HepG2 (cell line): Measurements from ENCODE around the gene MYL11. TPM values are rescaled to one million over a fixed set of nuclear protein-coding genes. Genes with fewer than 3 reads are reported as not detected.

ENCODE experiments used
- BCL6 ChIP-seq: IDR thresholded peaks from 2 replicates; pipeline ENCODE4 v1.6.1; 2016; ENCODE audit warnings: missing genetic modification reagents, missing compliant biosample characterization
- CSRNP2 ChIP-seq: sonication (generic); formaldehyde crosslinking; conservative IDR thresholded peaks from 2 replicates; pipeline ENCODE4 v1.8.0; 2022; ENCODE audit warnings: low read depth, missing genetic modification reagents
- EP300 ChIP-seq, 3 experiments: sonication (generic) in 1 of 3; formaldehyde crosslinking in 1 of 3; IDR thresholded peaks; 2 replicates each; pipeline versions ENCODE4 v1.5.1 to v1.6.1; 2011 to 2020; ENCODE audit warnings: low read depth in 2 of 3, low read length in 2 of 3, borderline replicate concordance in 1 of 3, improper control_type of control experiment in 1 of 3, mild to moderate bottlenecking in 1 of 3, missing genetic modification reagents in 1 of 3, moderate library complexity in 1 of 3
- HES4 ChIP-seq: sonication (generic); formaldehyde crosslinking; IDR thresholded peaks from 2 replicates; pipeline ENCODE4 v1.9.0; 2021; ENCODE audit warnings: mild to moderate bottlenecking, missing genetic modification reagents, borderline replicate concordance
- KDM5B ChIP-seq: sonication (generic); formaldehyde crosslinking; IDR thresholded peaks from 2 replicates; pipeline ENCODE4 v1.4.0; 2020; ENCODE audit warnings: missing genetic modification reagents, mild to moderate bottlenecking, borderline replicate concordance
- MED1 ChIP-seq: sonication (generic); formaldehyde crosslinking; IDR thresholded peaks from 2 replicates; pipeline ENCODE4 v1.4.0; 2020; ENCODE audit warnings: missing genetic modification reagents
- NRL ChIP-seq: sonication (generic); formaldehyde crosslinking; IDR thresholded peaks from 2 replicates; pipeline ENCODE4 v1.5.0; 2020; ENCODE audit warnings: missing genetic modification reagents, mild to moderate bottlenecking, moderate library complexity, borderline replicate concordance
- PITX1 ChIP-seq: sonication (generic); formaldehyde crosslinking; IDR thresholded peaks from 2 replicates; pipeline ENCODE4 v1.5.1; 2020; ENCODE audit warnings: mild to moderate bottlenecking, missing genetic modification reagents
- PPARG ChIP-seq: conservative IDR thresholded peaks from 2 replicates; pipeline ENCODE4 v1.6.1; 2016; ENCODE audit warnings: missing biosample characterization, missing genetic modification reagents
- SIX1 ChIP-seq: sonication (generic); formaldehyde crosslinking; IDR thresholded peaks from 2 replicates; pipeline ENCODE4 v1.4.0; 2020; ENCODE audit warnings: missing genetic modification reagents, borderline replicate concordance
- SIX4 ChIP-seq: sonication (generic); formaldehyde crosslinking; IDR thresholded peaks from 2 replicates; pipeline ENCODE4 v1.4.0; 2020; ENCODE audit warnings: missing genetic modification reagents
- TEAD3 ChIP-seq: optimal IDR thresholded peaks from 2 replicates; pipeline ENCODE3; 2016; ENCODE audit warnings: borderline replicate concordance
- TERF1 ChIP-seq: sonication (generic); formaldehyde crosslinking; IDR thresholded peaks from 2 replicates; pipeline ENCODE4 v1.8.0; 2022; ENCODE audit warnings: mild to moderate bottlenecking, missing genetic modification reagents, moderate library complexity
- TOPORS ChIP-seq: sonication (generic); formaldehyde crosslinking; IDR thresholded peaks from 2 replicates; pipeline ENCODE4 v1.8.0; 2023; ENCODE audit warnings: mild to moderate bottlenecking, missing genetic modification reagents
- ZNF121 ChIP-seq: sonication (generic); formaldehyde crosslinking; IDR thresholded peaks from 2 replicates; pipeline ENCODE4 v1.5.0; 2020; ENCODE audit warnings: mild to moderate bottlenecking, missing genetic modification reagents
- ZNF318 ChIP-seq: sonication (generic); formaldehyde crosslinking; IDR thresholded peaks from 2 replicates; pipeline ENCODE4 v1.4.0; 2020; ENCODE audit warnings: mild to moderate bottlenecking, missing genetic modification reagents
- ZNF607 ChIP-seq: sonication (generic); formaldehyde crosslinking; IDR thresholded peaks from 2 replicates; pipeline ENCODE4 v1.5.1; 2020; ENCODE audit warnings: missing genetic modification reagents, mild to moderate bottlenecking, borderline replicate concordance
- polyA plus RNA-seq, 8 experiments: library from polyadenylated mRNA; depleted of rRNA in 3 of 8; stranded (reverse) in 7 of 8; unstranded in 1 of 8; fragments of >200 nt; fragmentation: Illumina TruSeq in 4 of 8; extraction: Trizol in 4 of 8; gene quantifications; 2 replicates each; pipeline versions ENCODE4 v1.2.1 to v1.2.3, GENCODE V29; 2011 to 2016; ENCODE audit warnings: low read depth in 4 of 8, missing spikeins in 1 of 8, mixed read lengths in 1 of 8; ENCODE audit not compliant: insufficient read depth in 1 of 8
- total RNA-seq, 5 experiments: library from RNA; depleted of rRNA; stranded (reverse); fragments of >200 nt; fragmentation: Illumina TruSeq; extraction: Trizol; gene quantifications; 2 replicates each; pipeline ENCODE4 v1.2.3, GENCODE V29; 2016; ENCODE audit warnings: low read depth in 1 of 5

Gene MYL11
- total and polyA plus RNA-seq, 2 of the 13 experiments (the other 11 are each of a cell fraction or from before 2014, with no cell fraction given): not detected

GRCh38 chr16:30369938-30370455, 4.6 kb upstream of the MYL11 start (continued):
- TF ChIP-seq HES4 (CRISPR knock-in tag): peak; percentile 37; the same call in 1 of the 2 replicates
- no peak for TF ChIP-seq KDM5B (CRISPR knock-in tag)
- no peak for TF ChIP-seq SIX1 (CRISPR knock-in tag)
- TF ChIP-seq TOPORS (CRISPR knock-in tag): no peak
- peak; percentile 79; the same call in 1 of the 2 replicates for TF ChIP-seq PPARG (CRISPR knock-in tag)
- TF ChIP-seq CSRNP2 (CRISPR knock-in tag): no peak
- no peak for TF ChIP-seq PITX1 (CRISPR knock-in tag)
- no peak for TF ChIP-seq ZNF121 (CRISPR knock-in tag)
- TF ChIP-seq MED1: no peak; the same call in 1 of the 2 replicates
- no peak for TF ChIP-seq SIX4 (CRISPR knock-in tag)
- TF ChIP-seq ZNF607 (CRISPR knock-in tag): peak; percentile 22; the same call in 1 of the 2 replicates
- no peak for TF ChIP-seq TEAD3 (CRISPR knock-in tag)
- TF ChIP-seq BCL6 (CRISPR knock-in tag): no peak
- TF ChIP-seq NRL: no peak
- TF ChIP-seq TERF1 (CRISPR knock-in tag): no peak
- no peak for TF ChIP-seq ZNF318 (CRISPR knock-in tag)
- peak in 1 of 2 experiments; percentile 17; a peak in 1 of 4 replicates for TF ChIP-seq EP300 (IDR thresholded peaks at IDR 0.05; ENCODE audit: low read depth in 2 of 2, low read length in 2 of 2)
- TF ChIP-seq EP300 (CRISPR knock-in tag; IDR thresholded peaks at IDR 0.05; ENCODE audit: borderline replicate concordance): no peak
